ENCODE results near the gene TNPO3.

The TNPO3 gene

GRCh38 chr7:128939861-128940410 is 115.0 kb downstream of the TNPO3 start:
- no peak for DNase-seq (ENCODE audit: low read depth, low spot score)

DNA sequence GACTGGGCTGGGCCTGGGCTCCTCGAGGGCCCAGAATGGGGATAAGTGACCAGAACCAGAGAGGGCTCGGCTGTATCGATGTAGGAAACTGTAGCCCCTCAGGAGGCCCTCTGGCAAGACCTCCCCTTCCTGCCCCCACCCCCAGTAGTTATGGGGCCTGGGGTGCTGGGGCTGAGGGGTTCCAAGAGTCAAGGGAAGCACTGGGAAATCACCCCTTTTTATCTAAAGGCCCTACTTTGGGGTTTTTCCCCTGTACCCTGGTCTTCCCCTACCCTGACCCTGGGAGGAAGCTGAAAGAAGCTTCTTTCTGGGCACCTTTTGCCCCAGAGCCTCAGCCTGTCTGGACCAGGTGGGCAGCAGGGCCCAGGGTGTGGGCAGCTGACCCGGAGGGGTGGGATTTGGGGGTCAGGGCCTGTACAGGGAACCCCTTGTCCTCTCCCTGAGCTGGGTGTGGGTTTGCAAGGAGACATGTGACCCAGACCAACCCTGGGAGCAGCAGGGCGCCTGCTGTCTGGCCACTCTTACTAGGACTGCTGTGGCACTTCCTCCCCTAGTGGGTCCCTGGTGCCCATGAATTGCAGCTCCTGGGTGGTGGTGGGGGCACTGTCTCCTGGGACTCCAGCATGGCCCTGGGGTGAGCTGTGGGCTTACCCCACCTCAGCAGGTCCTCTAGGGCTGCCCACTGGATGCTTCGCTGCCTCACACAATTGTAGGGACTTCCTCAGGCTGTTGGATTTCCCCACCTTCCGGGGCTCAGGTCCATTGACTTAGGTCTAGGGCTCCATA is 115.6 kb downstream of the TNPO3 start:
- no peak for DNase-seq (ENCODE audit: low read depth, low spot score)

GRCh38 chr7:128938544-128939074 is 116.3 kb downstream of the TNPO3 start:
- DNase-seq (ENCODE audit: low read depth, low spot score): peak; percentile 26

DNA sequence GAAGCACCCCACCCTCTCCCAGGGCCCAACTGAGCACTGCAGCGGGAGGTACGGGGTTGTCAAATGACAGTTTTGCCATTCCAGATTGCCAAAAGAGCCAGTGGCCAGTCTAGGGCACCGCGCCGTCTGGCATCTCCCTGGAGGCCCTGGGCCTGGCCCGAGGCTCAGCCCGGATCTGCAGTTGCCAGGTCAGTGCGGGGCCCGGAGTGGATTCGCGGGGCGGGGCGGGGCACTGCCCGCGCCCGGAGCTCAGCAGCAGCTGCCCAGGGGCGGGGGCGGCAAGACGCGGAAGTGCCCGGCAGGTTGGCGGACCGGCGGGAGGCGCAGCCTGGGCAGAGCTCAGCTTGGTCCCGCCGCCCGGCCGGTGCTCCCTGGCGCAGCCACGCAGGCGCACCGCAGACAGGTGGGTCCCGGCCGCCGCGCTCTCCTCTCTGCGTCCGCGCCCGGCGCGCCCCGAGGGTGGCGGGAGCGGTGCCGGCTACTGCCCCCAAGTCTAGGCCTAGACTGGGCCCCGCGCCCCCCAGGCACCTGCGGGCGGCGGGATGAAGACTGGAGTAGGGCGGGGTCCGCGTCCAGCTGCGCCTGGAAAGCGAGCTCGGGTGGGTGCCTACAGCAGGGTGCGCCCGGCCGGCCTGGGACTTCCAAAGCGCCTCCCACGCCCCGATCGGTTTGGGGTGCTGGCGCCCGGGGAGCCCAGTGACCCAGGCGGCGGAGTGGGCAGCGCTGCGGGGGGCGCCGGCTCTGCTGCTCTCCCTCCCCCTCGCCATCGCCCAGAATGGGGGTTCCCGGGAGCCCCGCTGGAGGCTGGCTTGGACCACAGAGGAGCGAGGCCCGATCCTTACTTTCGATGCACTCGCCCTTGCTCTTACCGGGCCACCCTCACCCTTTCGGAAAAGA is 117.0 kb downstream of the TNPO3 start, which contains the start of gene IRF5:
TSS of gene IRF5 (plus strand) at position 281 of the 897 bp plus-strand sequence. CDS start 4,155 bp downstream, outside the sequence.
- DNase-seq (ENCODE audit: low read depth, low spot score): peak; percentile 39

- no peak for DNase-seq (ENCODE audit: low read depth, low spot score)
These were observed 117.7 kb downstream of the TNPO3 start for GRCh38 chr7:128937271-128937646.

DNA sequence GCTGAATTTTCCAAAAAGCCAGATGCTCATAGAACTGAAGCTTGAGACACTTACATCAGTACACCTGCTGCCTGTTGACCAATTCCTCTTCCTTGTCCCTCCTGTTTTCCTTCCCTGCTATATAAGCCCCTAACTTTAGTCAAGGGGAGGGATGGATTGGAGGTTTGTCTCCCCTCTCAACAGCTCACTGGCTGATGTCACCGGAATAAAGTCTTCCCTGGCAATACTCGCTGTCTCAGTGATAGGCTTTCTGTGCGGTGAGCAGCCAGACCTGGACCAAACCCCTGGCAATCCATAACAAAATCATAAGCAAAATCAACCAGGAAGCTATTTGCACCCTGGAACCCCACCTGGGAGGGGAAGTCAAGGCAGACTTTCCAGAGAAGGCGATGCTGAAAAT is 118.1 kb downstream of the TNPO3 start:
- DNase-seq (ENCODE audit: low read depth, low spot score): no peak

DNA sequence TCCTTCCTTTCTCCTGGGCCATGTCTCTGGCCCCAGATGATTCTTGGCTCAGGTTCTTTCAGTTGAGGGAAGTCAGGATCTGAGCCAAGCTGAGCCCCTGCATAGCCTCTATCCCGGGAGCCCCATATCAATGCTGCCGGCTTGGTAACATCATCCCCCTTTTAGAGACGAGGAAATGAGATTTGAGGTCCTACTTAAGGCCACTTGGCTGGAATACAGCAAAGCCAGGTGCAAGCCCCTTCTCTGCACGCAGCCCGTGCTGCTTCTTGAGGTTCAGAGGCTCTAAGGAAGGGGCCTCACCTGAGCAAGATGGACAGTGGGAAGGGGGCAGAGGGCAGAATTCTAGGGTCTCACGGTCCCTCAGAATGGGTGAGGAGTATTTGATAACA is 119.6 kb downstream of the TNPO3 start:
- DNase-seq (ENCODE audit: low read depth, low spot score): no peak

GRCh38 chr7:128934361-128935341 is 120.3 kb downstream of the TNPO3 start:
- DNase-seq (ENCODE audit: low read depth, low spot score): no peak

DNA sequence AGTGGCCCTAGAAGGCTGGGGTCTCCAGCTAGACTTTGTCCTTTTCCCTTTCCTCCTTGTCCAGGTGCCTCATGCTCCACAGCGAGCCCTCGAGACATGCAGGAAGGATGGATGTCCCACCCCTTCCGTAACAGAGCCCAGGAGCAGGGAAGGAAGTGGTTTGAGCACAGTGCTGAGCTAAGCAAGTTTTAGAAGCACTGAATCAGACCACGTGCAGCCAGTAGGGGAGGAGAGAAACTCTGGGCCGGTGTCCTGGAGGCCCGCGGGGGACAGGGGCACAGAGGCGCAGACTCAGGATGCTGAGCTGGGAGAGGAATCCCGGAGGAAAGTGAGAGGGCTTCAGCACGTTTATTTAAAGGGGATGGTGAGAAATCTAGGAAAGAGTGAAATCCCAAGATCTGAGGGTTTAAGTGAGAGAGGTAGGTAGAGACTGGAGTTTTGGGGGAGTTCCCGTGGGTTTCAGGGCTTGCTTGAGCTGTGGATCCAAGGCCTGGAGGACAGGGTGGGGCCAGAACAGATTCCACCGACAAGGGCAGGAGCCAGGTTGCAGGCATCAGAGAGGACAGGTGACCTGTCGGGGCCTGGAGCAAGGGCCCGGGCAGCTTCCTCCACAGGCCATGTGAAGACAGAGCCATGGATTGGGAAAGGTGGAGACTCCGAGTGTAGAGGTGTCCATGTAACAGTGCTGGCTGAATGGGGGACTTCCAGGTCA is 121.6 kb downstream of the TNPO3 start:
- no peak for DNase-seq (ENCODE audit: low read depth, low spot score)

GRCh38 chr7:128932862-128933179 is 122.1 kb downstream of the TNPO3 start:
- DNase-seq (ENCODE audit: low read depth, low spot score): no peak

DNA sequence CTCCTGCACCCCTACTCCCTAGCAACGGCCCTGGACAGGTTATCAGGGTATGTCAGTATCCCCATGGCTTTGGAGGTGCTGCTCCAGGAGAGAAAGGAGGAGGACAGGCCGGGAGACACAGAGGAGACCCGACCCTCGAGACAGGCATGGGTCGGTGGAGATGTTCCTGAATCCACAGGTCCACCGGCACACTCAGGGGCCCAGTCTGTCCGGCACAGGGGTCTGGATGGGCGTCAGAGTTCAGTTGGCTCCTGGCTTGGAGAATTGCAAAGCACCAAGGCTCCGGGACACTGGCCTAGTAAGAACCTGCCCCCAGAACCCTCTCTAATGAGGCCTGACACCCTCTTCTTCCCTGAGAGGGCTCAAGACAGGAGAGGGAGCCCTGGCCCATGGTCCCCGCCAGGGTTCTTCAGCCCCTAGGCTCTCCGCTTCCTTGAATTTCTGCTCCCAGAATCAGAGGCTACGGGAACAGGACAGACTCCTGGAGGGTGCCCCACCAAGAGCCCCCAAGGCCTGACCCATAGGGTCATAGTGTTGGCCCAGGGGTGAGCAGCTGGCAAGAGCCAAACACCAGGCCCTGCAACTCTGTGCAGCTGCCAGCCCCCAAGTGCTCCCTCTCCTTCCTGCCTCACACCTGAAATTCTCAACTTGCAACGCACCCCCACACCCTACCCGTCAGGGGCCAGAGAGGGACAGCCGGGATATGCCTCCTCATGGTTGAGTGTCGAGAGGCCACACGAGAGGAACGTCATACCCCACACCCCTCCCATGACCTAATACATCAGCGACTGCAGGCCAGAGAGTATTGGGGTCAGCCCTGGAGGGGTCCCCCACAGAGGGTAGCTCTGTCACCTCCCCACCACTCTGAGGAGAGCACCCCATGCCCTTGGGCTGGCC is 122.7 kb downstream of the TNPO3 start:
- no peak for DNase-seq (ENCODE audit: low read depth, low spot score)

DNA sequence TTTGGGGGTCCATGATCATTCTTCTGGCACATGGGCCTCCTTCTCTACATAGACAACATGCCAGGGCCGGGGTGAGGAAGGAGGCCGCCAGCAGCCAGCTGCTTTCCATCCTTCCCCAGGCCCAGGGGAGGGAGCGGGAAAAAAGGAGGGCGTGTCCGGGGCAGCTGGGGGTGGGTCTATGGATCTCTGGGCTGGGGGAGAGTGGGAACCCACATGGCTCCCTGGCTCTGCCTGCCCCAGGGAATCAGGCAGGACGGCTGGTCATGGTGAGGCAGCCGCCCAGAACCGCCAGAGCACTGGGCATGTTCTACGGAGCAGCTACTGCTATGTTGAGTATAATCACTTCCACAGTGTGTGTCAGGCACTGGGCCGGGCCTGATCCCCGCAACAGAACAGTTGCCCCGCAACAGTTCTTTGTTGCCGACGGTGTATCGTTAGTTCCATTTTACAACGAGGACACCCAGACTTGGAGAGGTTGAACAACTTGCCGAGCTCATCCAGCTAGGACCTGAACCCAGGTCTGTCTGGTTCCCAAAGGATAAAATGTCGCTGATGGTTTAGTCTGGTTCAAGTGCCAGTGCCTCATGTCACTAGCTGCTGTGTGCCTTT is 123.6 kb downstream of the TNPO3 start:
- DNase-seq (ENCODE audit: low read depth, low spot score): no peak

DNA sequence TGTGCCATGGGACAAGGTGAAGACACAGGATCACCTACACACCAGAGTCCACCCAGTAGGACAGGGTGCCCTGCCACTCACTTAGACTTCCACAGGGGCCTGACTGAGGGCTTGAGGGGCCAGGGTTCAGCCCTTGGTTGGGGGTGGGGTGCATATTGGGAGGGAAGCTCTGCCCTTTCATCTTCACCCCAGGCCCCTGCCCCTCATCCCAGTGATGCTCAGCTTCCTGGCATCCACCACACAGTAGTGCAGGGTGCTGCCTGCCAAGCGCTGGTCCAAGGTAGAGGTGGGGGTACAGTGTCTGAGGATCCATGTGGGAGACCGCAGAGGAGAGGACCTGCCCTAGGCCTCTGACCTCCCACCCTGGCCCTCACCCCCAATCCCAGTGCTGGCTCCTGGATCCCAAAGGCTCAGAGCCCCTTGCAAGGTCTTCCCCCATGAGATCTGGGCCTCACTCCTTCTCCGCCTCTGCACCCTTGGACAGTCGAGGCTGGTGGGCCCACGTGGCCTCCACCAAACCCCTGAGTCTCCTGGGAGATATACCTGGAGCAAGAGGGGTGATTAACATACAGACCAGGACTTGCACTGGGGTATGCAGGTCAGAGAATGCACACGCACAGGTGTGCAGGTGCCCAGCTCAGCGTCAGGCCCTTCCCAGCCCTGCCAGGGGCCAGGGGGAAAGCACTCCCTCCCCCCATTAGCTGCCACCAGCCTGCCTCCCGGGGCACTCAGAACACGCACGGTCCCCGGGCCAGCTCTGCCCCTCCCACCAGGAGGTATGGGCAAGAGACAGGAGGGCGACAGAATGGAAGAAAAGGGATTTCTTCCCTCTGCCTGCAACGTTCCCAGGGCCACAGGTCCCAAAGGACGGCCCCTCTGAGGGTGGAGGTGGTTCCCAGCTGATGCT is 125.8 kb downstream of the TNPO3 start:
- no peak for DNase-seq (ENCODE audit: low read depth, low spot score)

DNA sequence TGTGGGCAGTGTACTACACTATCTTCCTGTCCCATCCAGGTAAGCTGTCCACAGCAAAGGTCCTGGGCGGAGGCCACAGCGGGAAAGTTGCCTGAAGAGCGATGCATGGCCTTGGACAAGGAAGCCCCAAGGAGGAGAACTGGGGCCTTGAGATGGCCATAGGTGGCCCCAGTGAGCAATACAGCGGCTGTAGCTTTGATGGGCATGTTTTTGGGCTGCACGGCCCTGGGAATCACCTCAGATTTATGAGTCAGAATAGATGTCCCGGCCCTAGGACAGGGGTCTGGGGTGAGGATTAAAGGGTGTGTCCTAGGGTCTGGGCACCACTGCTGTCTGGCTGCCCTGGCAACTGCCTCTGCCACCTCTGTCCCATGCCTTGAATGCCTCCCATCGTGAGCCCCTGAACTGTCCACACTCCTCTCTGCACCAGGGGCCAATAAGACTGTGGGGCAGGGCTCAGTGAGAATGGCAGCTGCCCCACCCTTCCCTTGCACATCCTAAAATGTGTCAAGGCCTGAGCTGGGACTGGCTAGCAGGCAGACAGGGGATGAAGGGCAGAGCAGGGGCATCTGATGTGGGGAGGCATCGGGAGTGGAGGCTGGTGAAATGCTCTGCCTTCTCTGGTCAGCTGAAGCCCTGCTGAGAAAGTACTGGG is 126.6 kb downstream of the TNPO3 start:
- no peak for DNase-seq (ENCODE audit: low read depth, low spot score)

- no peak for DNase-seq (ENCODE audit: low read depth, low spot score)
These were observed 130.0 kb downstream of the TNPO3 start for GRCh38 chr7:128924707-128925588.

DNA sequence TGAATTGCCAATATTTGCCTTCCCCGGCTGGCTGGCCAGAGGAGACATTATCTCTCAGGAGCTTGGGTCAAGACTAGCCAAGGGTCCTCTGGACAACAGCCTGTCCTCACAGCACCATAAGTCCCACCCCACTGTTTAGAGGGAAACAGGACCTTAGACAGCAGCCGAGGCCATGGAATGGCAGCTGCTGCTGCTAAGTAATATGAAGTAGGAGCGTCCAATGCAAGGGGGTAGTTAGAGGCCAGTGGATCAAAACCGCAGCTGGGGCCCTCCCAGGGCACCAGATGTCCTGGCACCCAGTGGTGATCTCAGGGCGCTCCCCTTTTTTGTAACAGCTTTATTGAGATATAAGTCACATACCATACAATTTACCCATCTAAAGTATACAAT is 131.5 kb downstream of the TNPO3 start:
- DNase-seq (ENCODE audit: low read depth, low spot score): no peak
